Measurements from ENCODE around the gene ESX1. TPM values are rescaled to one million over a fixed set of nuclear protein-coding genes. Genes with fewer than 3 reads are reported as not detected.
"Not testable (repeated sequence)": the region's sequence is repeated elsewhere in the genome, so short reads cannot be mapped to it uniquely, and the experiment has no call there.

ESX1 gene
- total RNA-seq, 1 donor from 2014 or later: not detected

- H3K4me3 Mint-ChIP-seq (ENCODE audit: unreplicated experiment): no peak overlapping the region
- TF ChIP-seq CTCF (IDR thresholded peaks at IDR 0.05; ENCODE audit: unreplicated experiment): no peak
- no peak overlapping the region for H3K27ac Mint-ChIP-seq (ENCODE audit: unreplicated experiment)
- H3K36me3 Mint-ChIP-seq (ENCODE audit: low read depth, unreplicated experiment): no peaks in the 10 kb centered on the region
- no peaks in the 10 kb centered on the region for H3K4me1 Mint-ChIP-seq (ENCODE audit: unreplicated experiment)
- DNase-seq (ENCODE audit: low spot score): no peak
- peaks cover 7% of the 10 kb centered on the region for H3K27me3 Mint-ChIP-seq (ENCODE audit: unreplicated experiment)
- no peaks in the 10 kb centered on the region for H3K9me3 Mint-ChIP-seq (ENCODE audit: unreplicated experiment)
Measured at GRCh38 chrX:104270212-104270611, 15.5 kb upstream of the ESX1 start.

- Mint-ChIP-seq H3K4me3 (ENCODE audit: unreplicated experiment) (no peak overlapping the region), H3K36me3 (ENCODE audit: low read depth, unreplicated experiment) (no peaks in the 10 kb centered on the region), H3K27me3 (ENCODE audit: unreplicated experiment) (peaks cover 8% of the 10 kb centered on the region), H3K4me1 (ENCODE audit: unreplicated experiment) (peaks cover 5% of the 10 kb centered on the region), H3K27ac (ENCODE audit: unreplicated experiment) (no peak overlapping the region), H3K9me3 (ENCODE audit: unreplicated experiment) (no peaks in the 10 kb centered on the region)
- no peak for DNase-seq (ENCODE audit: low spot score)
- TF ChIP-seq CTCF (IDR thresholded peaks at IDR 0.05; ENCODE audit: unreplicated experiment): no peak
Measured at GRCh38 chrX:104255465-104255864, 732 bp upstream of the ESX1 start.

- DNase-seq (ENCODE audit: low spot score): peak; percentile 30
- Mint-ChIP-seq H3K4me3 (ENCODE audit: unreplicated experiment) (peak overlapping the region; percentile 84), H3K9me3 (ENCODE audit: unreplicated experiment) (no peaks in the 10 kb centered on the region), H3K27me3 (ENCODE audit: unreplicated experiment) (peaks cover 4% of the 10 kb centered on the region), H3K36me3 (ENCODE audit: low read depth, unreplicated experiment) (no peaks in the 10 kb centered on the region), H3K27ac (ENCODE audit: unreplicated experiment) (no peak overlapping the region), H3K4me1 (ENCODE audit: unreplicated experiment) (peaks cover 5% of the 10 kb centered on the region)
- no peak for TF ChIP-seq CTCF (IDR thresholded peaks at IDR 0.05; ENCODE audit: unreplicated experiment)
Measured at GRCh38 chrX:104253567-104254441, 929 bp downstream of the ESX1 start.

GRCh38 chrX:104250470-104250869 lies 4.3 kb downstream of the ESX1 start:
- H3K9me3 Mint-ChIP-seq (ENCODE audit: unreplicated experiment): no peaks in the 10 kb centered on the region
- no peaks in the 10 kb centered on the region for H3K27me3 Mint-ChIP-seq (ENCODE audit: unreplicated experiment)
- no peak for DNase-seq (ENCODE audit: low spot score)
- H3K36me3 Mint-ChIP-seq (ENCODE audit: low read depth, unreplicated experiment): no peaks in the 10 kb centered on the region
- no peak for TF ChIP-seq CTCF (IDR thresholded peaks at IDR 0.05; ENCODE audit: unreplicated experiment)
- no peak overlapping the region for H3K27ac Mint-ChIP-seq (ENCODE audit: unreplicated experiment)
- peaks cover 5% of the 10 kb centered on the region for H3K4me1 Mint-ChIP-seq (ENCODE audit: unreplicated experiment)
- H3K4me3 Mint-ChIP-seq (ENCODE audit: unreplicated experiment): no peak overlapping the region

- not testable (repeated sequence) for H3K4me3 Mint-ChIP-seq (ENCODE audit: unreplicated experiment); H3K27ac Mint-ChIP-seq (ENCODE audit: unreplicated experiment); H3K4me1 Mint-ChIP-seq (ENCODE audit: unreplicated experiment); H3K27me3 Mint-ChIP-seq (ENCODE audit: unreplicated experiment); DNase-seq (ENCODE audit: low spot score); H3K36me3 Mint-ChIP-seq (ENCODE audit: low read depth, unreplicated experiment); H3K9me3 Mint-ChIP-seq (ENCODE audit: unreplicated experiment)
Measured at GRCh38 chrX:104230060-104230459, 24.7 kb downstream of the ESX1 start.

Measured in endothelial cell (in vitro differentiated cells).